Karpas-422 (cell line): Measurements from ENCODE around the gene CCDC91. TPM values are rescaled to one million over a fixed set of nuclear protein-coding genes. Genes with fewer than 3 reads are reported as not detected.

Experiments used
- DNase-seq: peaks from one replicate; pipeline ENCODE4 v3.0.0-alpha.2; 2015
- H2AFZ ChIP-seq: fragments of 200-600 bp; sonication (generic); 2 replicates; pipeline ENCODE4 v1.6.1; 2014; ENCODE audit warnings: antibody characterized with exemption, low read length, mixed read lengths
- H3K27ac ChIP-seq: fragments of 200-600 bp; sonication (generic); 2 replicates; pipeline ENCODE4 v1.5.1; 2014; ENCODE audit warnings: mild to moderate bottlenecking, low read length, moderate library complexity
- H3K27me3 ChIP-seq: fragments of 200-600 bp; sonication (generic); 2 replicates; pipeline ENCODE4 v1.6.1; 2014; ENCODE audit warnings: low read length, mixed read lengths
- H3K36me3 ChIP-seq: fragments of 200-600 bp; sonication (generic); 2 replicates; pipeline ENCODE4 v1.6.1; 2014; ENCODE audit warnings: low read length, mixed read lengths; ENCODE audit not compliant: insufficient read depth
- H3K4me1 ChIP-seq: fragments of 200-600 bp; sonication (generic); 2 replicates; pipeline ENCODE4 v1.6.1; 2014; ENCODE audit warnings: mild to moderate bottlenecking, low read length, mixed read lengths
- H3K4me2 ChIP-seq: fragments of 200-600 bp; sonication (generic); 2 replicates; pipeline ENCODE4 v1.6.1; 2014; ENCODE audit warnings: low read length, low read depth, mild to moderate bottlenecking; ENCODE audit not compliant: poor library complexity, severe bottlenecking
- H3K4me3 ChIP-seq: fragments of 200-600 bp; sonication (generic); 2 replicates; pipeline ENCODE4 v1.5.1; 2014; ENCODE audit warnings: mild to moderate bottlenecking, antibody characterized with exemption, low read length, mixed read lengths
- H3K79me2 ChIP-seq: fragments of 200-600 bp; sonication (generic); 2 replicates; pipeline ENCODE4 v1.6.1; 2014; ENCODE audit warnings: mild to moderate bottlenecking, low read length, mixed read lengths
- H3K9ac ChIP-seq: fragments of 200-600 bp; sonication (generic); 2 replicates; pipeline ENCODE4 v1.6.0; 2014; ENCODE audit warnings: low read length
- H3K9me2 ChIP-seq: fragments of 200-600 bp; sonication (generic), shearing (Covaris generic); replicated peaks from 2 replicates; pipeline ENCODE4 v1.6.0; 2014; ENCODE audit warnings: mild to moderate bottlenecking, low read length, moderate library complexity; ENCODE audit not compliant: insufficient read depth
- H3K9me3 ChIP-seq: fragments of 300-700, 200-600 bp; sonication (generic); 2 replicates; pipeline ENCODE4 v1.6.1; 2014; ENCODE audit warnings: low read length, mixed read lengths
- H4K20me1 ChIP-seq: fragments of 200-600 bp; sonication (generic); 2 replicates; pipeline ENCODE4 v1.6.1; 2014; ENCODE audit warnings: mild to moderate bottlenecking, antibody characterized with exemption, low read length, low read depth; ENCODE audit not compliant: insufficient read depth
- total RNA-seq: library from RNA; depleted of rRNA; stranded (reverse); fragments of >200 nt; shearing (Covaris generic); gene quantifications from 2 replicates; pipeline ENCODE4 v1.2.3, GENCODE V29; 2014; ENCODE audit warnings: low replicate concordance

The CCDC91 gene
- total RNA-seq, 1 experiment from 2014 or later = 115 TPM

GRCh38 chr12:28237423-28237822 lies 47.2 kb downstream of the CCDC91 start:
- Histone ChIP-seq H3K36me3 (no peaks in the 10 kb centered on the region), H3K9me3 (no peaks in the 10 kb centered on the region), H3K9ac (no peak overlapping the region), H3K27ac (no peak overlapping the region), H3K9me2 (no peaks in the 10 kb centered on the region), H3K4me2 (no peak overlapping the region), H4K20me1 (0 out of 2 replicates have a peak, but pooled peaks cover 9% of the 10 kb centered on the region), H3K27me3 (no peaks in the 10 kb centered on the region), H3K79me2 (peaks cover 65% of the 10 kb centered on the region), H2AFZ (no peak overlapping the region), H3K4me3 (no peak overlapping the region), H3K4me1 (no peaks in the 10 kb centered on the region)
- no peak for DNase-seq

DNA sequence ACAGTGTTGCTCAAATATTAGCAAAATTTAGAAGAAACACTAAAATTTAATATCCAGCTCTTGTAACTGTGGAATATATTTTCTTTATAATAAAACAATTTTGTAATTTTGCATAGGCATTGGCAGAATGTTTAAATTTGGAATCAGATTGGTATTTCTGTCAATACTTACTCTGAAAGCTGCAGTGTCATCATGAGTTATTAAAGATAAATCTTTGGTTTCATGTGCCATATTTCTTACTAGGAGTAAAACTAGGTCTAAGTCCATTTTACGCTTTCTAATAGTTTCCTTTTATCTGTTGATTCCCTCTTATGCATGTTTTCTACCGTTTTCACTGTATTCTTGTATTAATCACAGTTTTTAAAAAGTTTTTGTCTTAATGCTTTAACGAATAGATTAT lies 49.7 kb downstream of the CCDC91 start:
- no peak for DNase-seq
- H3K4me3 ChIP-seq = no peak overlapping the region

DNA sequence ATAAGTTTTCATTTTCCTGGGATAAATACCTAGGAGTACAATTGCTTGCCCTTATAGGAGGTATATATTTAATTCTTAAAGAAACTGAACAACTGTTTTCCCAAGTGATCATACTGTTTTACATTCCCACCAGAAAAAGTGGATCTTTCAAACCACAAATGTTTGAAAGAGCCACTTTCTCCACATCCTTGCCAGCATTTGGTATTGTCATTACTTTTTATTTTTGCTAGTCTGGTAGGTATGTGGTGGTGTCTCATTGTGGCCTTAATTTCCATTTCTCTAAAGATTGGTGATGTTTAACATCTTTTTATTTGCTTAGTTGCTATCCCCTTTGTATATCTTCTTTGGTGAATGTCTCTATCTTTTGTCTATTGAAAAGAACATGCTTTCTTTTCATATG lies 50.6 kb downstream of the CCDC91 start:
- peaks cover 43% of the 10 kb centered on the region for H3K79me2 ChIP-seq
- no peaks in the 10 kb centered on the region for H3K9me3 ChIP-seq
- H3K9ac ChIP-seq = no peak overlapping the region
- peaks cover 15% of the 10 kb centered on the region; the same call in 1 of the 2 replicates for H4K20me1 ChIP-seq
- no peak overlapping the region for H3K4me3 ChIP-seq
- H3K9me2 ChIP-seq = no peaks in the 10 kb centered on the region
- no peaks in the 10 kb centered on the region for H3K36me3 ChIP-seq
- H3K27ac ChIP-seq = no peak overlapping the region
- no peaks in the 10 kb centered on the region for H3K27me3 ChIP-seq
- H3K4me1 ChIP-seq = no peaks in the 10 kb centered on the region
- H3K4me2 ChIP-seq = no peak overlapping the region
- DNase-seq = no peak
- no peak overlapping the region for H2AFZ ChIP-seq

More for the DNA sequence above, 49.7 kb downstream of the CCDC91 start:
- H3K4me2 ChIP-seq = no peak overlapping the region
- H4K20me1 ChIP-seq = 0 out of 2 replicates have a peak, but pooled peaks cover 11% of the 10 kb centered on the region
- no peak overlapping the region for H3K9ac ChIP-seq
- peaks cover 45% of the 10 kb centered on the region for H3K79me2 ChIP-seq
- no peak overlapping the region for H3K27ac ChIP-seq
- no peaks in the 10 kb centered on the region for H3K9me2 ChIP-seq
- H2AFZ ChIP-seq = no peak overlapping the region
- H3K9me3 ChIP-seq = no peaks in the 10 kb centered on the region
- H3K27me3 ChIP-seq = no peaks in the 10 kb centered on the region
- H3K36me3 ChIP-seq = no peaks in the 10 kb centered on the region
- no peaks in the 10 kb centered on the region for H3K4me1 ChIP-seq

- H3K4me2 ChIP-seq = no peak overlapping the region
- H3K9me2 ChIP-seq = no peaks in the 10 kb centered on the region
- H3K79me2 ChIP-seq = peaks cover 44% of the 10 kb centered on the region
- no peak overlapping the region for H2AFZ ChIP-seq
- DNase-seq = no peak
- H4K20me1 ChIP-seq = peaks cover 20% of the 10 kb centered on the region
- no peaks in the 10 kb centered on the region for H3K9me3 ChIP-seq
- no peaks in the 10 kb centered on the region for H3K4me1 ChIP-seq
- H3K9ac ChIP-seq = no peak overlapping the region
- H3K4me3 ChIP-seq = no peak overlapping the region
- H3K27ac ChIP-seq = no peak overlapping the region
- no peaks in the 10 kb centered on the region for H3K27me3 ChIP-seq
- H3K36me3 ChIP-seq = no peaks in the 10 kb centered on the region
Observed at GRCh38 chr12:28242129-28242495, 51.9 kb downstream of the CCDC91 start.

- H3K79me2 ChIP-seq = peaks cover 43% of the 10 kb centered on the region
- no peak overlapping the region for H3K27ac ChIP-seq
- H3K36me3 ChIP-seq = no peaks in the 10 kb centered on the region
- no peaks in the 10 kb centered on the region for H3K4me1 ChIP-seq
- H4K20me1 ChIP-seq = peaks cover 20% of the 10 kb centered on the region
- H3K4me2 ChIP-seq = no peak overlapping the region
- no peak overlapping the region for H2AFZ ChIP-seq
- no peaks in the 10 kb centered on the region for H3K9me2 ChIP-seq
- H3K9me3 ChIP-seq = no peaks in the 10 kb centered on the region
- H3K4me3 ChIP-seq = no peak overlapping the region
- no peaks in the 10 kb centered on the region for H3K27me3 ChIP-seq
- H3K9ac ChIP-seq = no peak overlapping the region
- no peak for DNase-seq
Observed at GRCh38 chr12:28242496-28243309, 52.4 kb downstream of the CCDC91 start.

GRCh38 chr12:28243310-28243633 lies 53.0 kb downstream of the CCDC91 start:
- H3K79me2 ChIP-seq = peaks cover 49% of the 10 kb centered on the region
- no peaks in the 10 kb centered on the region for H3K36me3 ChIP-seq
- H4K20me1 ChIP-seq = peaks cover 20% of the 10 kb centered on the region
- no peak for DNase-seq
- no peaks in the 10 kb centered on the region for H3K9me2 ChIP-seq
- H3K9me3 ChIP-seq = no peaks in the 10 kb centered on the region
- no peak overlapping the region for H3K27ac ChIP-seq
- no peak overlapping the region for H3K9ac ChIP-seq
- no peaks in the 10 kb centered on the region for H3K27me3 ChIP-seq
- no peak overlapping the region for H2AFZ ChIP-seq
- H3K4me2 ChIP-seq = no peak overlapping the region
- H3K4me3 ChIP-seq = no peak overlapping the region
- H3K4me1 ChIP-seq = peaks cover 2% of the 10 kb centered on the region; the same call in 1 of the 2 replicates

DNA sequence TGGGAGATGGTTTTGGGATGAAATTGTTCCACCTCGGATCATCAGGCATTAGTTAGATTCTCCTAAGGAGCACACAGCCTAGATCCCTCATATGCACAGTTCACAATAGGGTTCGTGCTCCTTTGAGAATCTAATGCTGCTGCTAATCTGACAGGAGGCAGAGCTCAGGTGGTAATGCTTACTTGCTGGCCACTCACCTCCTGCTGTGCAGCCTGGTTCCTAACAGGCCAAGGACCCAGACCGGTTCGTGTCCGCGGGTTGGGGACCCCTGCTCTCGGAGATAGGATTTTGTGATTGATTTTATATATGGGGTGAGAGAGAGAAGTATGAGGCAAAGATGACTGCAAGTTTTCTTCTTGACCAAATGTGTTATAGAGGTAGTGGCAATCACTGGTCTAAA lies 57.5 kb downstream of the CCDC91 start:
- no peak overlapping the region for H2AFZ ChIP-seq
- no peak overlapping the region for H3K4me2 ChIP-seq
- DNase-seq = no peak
- H4K20me1 ChIP-seq = peaks cover 9% of the 10 kb centered on the region
- H3K27me3 ChIP-seq = no peaks in the 10 kb centered on the region
- no peaks in the 10 kb centered on the region for H3K9me3 ChIP-seq
- H3K27ac ChIP-seq = no peak overlapping the region
- H3K9ac ChIP-seq = no peak overlapping the region
- H3K4me1 ChIP-seq = peaks cover 17% of the 10 kb centered on the region
- peaks cover 63% of the 10 kb centered on the region for H3K79me2 ChIP-seq
- no peaks in the 10 kb centered on the region for H3K9me2 ChIP-seq
- no peak overlapping the region for H3K4me3 ChIP-seq
- no peaks in the 10 kb centered on the region for H3K36me3 ChIP-seq

DNA sequence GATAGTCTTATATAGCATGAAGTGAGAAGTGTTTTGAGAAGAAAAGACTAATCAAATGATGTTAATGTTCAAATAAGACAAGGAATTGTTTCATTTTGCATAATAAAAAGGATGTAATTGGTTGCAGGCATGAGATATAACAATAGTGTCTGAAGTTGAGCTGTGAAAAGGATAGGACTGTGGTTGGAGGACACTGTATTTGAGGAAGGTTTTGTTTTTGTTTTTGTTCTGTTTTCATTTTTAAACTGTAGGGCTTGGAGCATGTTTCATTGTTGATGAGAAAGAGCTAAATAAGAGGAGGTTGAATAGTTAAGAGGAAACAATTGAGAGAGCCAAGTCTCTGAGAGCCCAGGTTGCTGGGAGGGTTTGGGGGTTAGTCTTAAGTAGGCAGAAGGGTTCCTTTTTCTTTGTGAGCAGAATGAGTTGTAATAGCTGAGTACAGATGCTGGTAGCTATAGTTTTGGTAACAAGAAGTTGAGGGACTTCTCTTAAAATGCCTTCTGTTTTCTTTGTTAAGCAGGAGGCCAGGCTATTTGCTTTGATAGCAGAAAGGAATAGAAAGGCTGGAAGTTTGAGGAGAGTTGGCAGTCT lies 58.4 kb downstream of the CCDC91 start:
- H3K27me3 ChIP-seq = no peaks in the 10 kb centered on the region
- no peaks in the 10 kb centered on the region for H3K9me2 ChIP-seq
- H3K4me1 ChIP-seq = peaks cover 17% of the 10 kb centered on the region
- DNase-seq = no peak
- H3K27ac ChIP-seq = no peak overlapping the region
- H3K9me3 ChIP-seq = no peaks in the 10 kb centered on the region
- H3K79me2 ChIP-seq = peaks cover 71% of the 10 kb centered on the region
- H3K4me2 ChIP-seq = no peak overlapping the region
- H4K20me1 ChIP-seq = peaks cover 9% of the 10 kb centered on the region
- no peak overlapping the region for H3K9ac ChIP-seq
- no peak overlapping the region for H3K4me3 ChIP-seq
- no peak overlapping the region for H2AFZ ChIP-seq
- H3K36me3 ChIP-seq = no peaks in the 10 kb centered on the region
